Coronary artery (tissue), 2 donors: ENCODE results near the gene KAZN.

Source experiments
- DNase-seq: peaks from one replicate; pipeline ENCODE4 v3.0.0-alpha.2; 2017; ENCODE audit warnings: low spot score
- H3K27ac ChIP-seq, 2 donors: fragments of 200-600 bp; sonication (generic); one replicate each; pipeline ENCODE4 v1.5.1; 2016 to 2019
- H3K4me3 ChIP-seq: fragments of 200-600 bp; sonication (generic); 2 replicates; pipeline ENCODE4 v1.5.1; 2016; ENCODE audit warnings: mild to moderate bottlenecking, moderate library complexity
- TF ChIP-seq, protein P1 (sequence below): fragments of 200-600 bp; sonication (generic); IDR thresholded peaks from one replicate; pipeline ENCODE4 v1.5.1; 2019; ENCODE audit warnings: antibody characterized with exemption

The KAZN gene

DNA sequence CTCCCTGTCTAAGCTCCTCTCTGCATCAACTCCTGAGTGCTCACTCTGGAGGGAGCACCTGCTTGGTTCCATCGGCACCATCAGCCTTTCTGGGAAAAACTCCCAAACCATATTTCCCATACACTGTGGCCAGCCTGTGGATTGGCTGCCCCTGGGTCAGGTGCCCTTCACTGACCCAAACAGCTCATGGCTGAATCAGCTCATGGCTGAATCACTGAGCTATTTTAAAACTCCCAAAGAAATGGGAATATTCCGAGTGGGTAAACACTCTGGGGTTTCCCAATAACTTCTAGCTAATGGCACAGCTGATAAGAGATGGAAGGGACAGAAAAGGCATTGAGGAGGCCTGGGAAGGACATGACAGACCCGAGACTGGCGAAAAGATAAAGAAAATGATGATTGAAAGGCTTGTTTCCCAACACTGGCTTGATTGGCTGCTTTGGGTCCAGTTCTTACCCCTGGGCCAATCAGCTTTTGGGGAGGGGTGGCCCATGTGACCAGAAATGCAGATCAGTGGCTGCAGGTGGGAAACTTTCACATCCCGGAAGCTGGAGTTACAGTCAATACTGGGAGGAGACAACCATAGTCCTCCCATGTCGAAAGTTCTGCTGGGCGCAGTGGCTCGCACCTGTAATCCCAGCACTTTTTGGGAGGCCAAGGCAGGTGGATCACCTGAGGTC, 37.3 kb upstream of the KAZN start:
- no peak overlapping the region for H3K4me3 ChIP-seq
- H3K27ac ChIP-seq: no peak overlapping the region
- TF ChIP-seq, protein P1, sequence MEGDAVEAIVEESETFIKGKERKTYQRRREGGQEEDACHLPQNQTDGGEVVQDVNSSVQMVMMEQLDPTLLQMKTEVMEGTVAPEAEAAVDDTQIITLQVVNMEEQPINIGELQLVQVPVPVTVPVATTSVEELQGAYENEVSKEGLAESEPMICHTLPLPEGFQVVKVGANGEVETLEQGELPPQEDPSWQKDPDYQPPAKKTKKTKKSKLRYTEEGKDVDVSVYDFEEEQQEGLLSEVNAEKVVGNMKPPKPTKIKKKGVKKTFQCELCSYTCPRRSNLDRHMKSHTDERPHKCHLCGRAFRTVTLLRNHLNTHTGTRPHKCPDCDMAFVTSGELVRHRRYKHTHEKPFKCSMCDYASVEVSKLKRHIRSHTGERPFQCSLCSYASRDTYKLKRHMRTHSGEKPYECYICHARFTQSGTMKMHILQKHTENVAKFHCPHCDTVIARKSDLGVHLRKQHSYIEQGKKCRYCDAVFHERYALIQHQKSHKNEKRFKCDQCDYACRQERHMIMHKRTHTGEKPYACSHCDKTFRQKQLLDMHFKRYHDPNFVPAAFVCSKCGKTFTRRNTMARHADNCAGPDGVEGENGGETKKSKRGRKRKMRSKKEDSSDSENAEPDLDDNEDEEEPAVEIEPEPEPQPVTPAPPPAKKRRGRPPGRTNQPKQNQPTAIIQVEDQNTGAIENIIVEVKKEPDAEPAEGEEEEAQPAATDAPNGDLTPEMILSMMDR: no peak
- DNase-seq: no peak

DNA sequence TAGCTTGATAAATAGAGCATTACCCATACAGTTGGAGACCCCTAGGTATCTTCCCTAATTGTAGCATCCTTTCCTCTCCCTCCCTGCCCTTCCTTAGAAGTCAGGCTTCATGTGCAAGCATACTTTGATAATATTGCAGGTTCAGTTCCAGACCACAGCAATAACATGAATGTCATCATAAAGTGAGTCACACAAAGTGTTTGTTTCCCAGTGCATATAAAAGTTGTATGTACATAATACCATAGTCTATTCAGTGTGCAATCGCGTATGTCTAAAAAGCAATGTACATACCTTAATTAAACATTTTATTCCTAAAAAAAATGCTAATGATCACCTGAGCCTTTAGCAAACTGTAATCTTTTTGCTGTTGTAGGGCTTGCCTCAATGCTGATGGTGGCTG, 33.4 kb upstream of the KAZN start:
- no peak overlapping the region for H3K27ac ChIP-seq
- no peak for DNase-seq
- TF ChIP-seq, protein P1: no peak
- H3K4me3 ChIP-seq: no peak overlapping the region

DNA sequence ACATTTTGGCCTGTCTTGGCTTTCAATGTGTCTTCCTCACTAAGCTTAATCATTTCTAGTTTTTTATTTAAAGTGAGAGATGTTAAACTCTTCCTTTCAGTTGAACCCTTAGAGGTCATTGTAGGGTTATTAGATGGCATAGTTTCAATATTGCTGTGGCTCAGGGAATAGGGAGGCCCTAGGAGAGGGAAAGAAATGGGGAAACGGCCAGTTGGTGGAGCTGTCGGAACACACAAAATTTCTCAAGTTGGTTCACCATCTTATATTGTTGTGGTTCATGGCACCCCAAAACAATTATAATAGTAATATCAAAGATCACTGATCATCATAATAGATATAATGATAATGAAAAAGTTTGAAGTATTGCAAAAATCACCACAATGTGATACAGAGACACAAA, 31.4 kb upstream of the KAZN start:
- TF ChIP-seq, protein P1: no peak
- no peak overlapping the region for H3K4me3 ChIP-seq
- DNase-seq: no peak
- H3K27ac ChIP-seq: no peak overlapping the region

DNA sequence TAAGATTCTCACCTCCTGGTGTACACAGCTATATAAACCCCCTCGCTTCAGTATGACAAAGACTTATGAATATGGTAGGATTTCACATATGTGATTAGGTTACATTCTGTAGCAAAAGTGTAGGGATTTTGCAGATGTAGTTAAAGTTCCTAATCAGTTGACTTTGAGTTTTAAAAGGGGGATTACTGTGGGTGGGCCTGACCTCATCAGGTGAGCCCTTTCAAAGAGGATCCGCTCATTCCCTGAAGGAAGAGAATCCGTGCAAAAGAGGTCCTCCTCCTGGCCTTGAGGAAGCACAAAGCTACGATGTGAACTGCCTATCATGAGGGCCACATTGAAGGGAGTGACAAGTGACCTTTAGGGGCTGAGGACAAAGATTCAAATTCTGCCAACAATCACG, 30.6 kb upstream of the KAZN start:
- H3K4me3 ChIP-seq: no peak overlapping the region
- no peak overlapping the region for H3K27ac ChIP-seq
- DNase-seq: no peak
- TF ChIP-seq, protein P1: no peak

DNA sequence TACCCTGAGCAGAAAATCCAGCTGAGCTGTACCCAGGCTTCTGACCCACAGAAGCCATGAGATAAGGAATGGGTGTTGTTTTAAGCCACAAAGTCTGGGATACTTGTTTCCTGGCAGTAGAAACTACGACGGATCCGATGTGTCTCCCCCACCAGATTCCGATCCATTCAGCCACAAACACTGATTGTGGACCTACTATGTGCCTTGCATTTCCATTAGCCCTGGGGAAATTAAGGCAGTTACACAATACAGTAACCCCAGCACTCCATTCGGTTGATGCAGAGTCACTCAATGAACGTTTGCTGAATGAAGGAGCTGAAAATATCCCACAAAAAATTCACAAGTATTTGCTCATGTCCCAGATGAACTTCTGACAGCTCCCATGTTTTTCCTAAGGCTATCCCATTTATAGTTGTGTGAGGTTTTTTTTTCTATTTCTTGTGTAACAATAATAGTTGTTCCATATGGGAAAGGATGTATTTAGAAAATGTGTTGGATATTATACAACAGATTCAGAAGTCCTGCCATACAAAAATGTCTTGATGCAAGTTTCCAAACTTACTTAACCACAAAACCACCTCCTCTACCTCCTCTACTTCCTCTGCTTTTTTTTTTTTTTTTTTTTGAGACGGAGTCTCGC, 29.6 kb upstream of the KAZN start:
- no peak for DNase-seq
- H3K27ac ChIP-seq: no peak overlapping the region
- no peak overlapping the region for H3K4me3 ChIP-seq
- TF ChIP-seq, protein P1: no peak

DNA sequence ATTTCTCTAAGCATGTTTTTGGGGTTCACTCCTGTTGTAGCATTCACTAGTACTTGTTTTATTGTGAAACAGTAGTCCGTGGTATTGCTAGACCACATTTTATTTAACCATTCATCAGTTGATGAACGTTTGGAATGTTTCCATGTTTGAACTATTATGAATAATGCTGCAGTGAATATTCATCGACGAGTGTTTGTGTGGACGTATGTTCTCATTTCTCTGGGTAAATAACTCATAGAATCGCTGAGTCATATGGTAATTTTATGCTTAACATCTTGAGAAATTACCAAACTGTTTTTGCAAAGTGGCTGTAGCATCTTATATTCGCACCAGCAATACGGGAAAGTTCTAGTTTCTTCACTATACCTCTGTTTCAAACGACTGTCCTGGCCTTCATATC, 28.0 kb upstream of the KAZN start:
- no peak for DNase-seq
- Histone ChIP-seq H3K4me3 (no peak overlapping the region), H3K27ac (no peak overlapping the region)
- TF ChIP-seq, protein P1: no peak
